HG02642 (cell line): Measurements from ENCODE around the gene MARK4.

ENCODE experiments used
- ATAC-seq: cut with Tn5 transposase; IDR thresholded peaks from one replicate; pipeline ENCODE4 v1.9.1; 2021; ENCODE audit warnings: mild to moderate bottlenecking; ENCODE audit not compliant: unreplicated experiment, poor library complexity

MARK4 gene

GRCh38 chr19:45238556-45238955 is 12.5 kb upstream of the MARK4 start:
- ATAC-seq, result no peak

DNA sequence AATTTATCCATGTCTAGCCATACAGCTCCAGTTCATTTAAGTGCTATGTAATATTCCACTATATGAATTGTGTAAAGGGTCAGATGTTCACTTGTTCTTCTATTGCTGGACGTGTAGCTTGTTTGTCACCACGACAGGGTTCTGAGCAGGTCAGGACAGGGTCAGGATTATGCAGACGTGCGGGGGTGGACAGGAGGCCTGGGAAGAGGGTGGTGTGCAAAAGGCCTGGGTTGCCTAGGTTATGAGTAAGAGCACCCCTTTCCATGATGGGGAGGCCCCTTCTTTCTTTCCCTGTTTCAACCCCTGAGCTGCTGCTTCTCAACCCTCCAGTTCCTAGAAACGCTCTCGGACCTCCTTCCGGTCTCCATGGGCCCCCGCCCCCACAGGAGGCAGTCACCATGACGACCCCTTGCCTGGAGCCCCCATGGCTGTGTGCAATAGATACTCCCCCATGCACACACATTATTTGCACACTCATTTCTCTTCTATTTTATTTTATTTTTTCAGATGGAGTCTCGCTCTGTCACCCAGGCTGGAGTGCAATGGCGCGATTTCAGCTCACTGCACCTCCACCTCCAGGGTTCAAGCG is 7.8 kb upstream of the MARK4 start:
- no peak for ATAC-seq

- ATAC-seq, result no peak
These were observed 6.8 kb upstream of the MARK4 start for GRCh38 chr19:45244133-45244794.

DNA sequence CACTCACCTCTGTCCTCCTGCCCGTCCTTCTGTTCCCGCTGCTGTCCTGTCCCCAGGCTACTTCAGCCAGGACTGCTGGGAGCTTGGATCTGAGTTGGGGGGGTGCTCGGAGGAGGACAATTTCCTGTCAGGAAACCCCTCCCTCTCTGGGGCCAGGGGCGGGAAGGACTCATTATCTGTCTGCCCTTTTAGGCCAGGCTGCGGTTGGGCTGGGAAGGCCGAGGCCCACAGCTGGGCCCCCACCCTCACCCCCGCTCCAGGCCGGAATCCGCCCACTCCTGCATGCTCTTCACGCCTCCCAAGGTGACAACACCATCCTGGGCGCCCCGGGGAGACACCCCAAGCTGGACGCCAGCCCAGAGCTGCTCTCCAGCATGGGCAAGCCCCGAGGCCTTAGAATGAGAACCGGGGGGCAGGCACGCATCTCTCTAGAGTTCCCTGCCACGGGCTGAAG is 5.7 kb upstream of the MARK4 start, which contains the start of gene EXOC3L2:
Gene EXOC3L2 (minus strand): TSS at position 74 of the 454 bp plus-strand sequence. CDS start 6,362 bp downstream, outside the sequence.
- ATAC-seq, result no peak

DNA sequence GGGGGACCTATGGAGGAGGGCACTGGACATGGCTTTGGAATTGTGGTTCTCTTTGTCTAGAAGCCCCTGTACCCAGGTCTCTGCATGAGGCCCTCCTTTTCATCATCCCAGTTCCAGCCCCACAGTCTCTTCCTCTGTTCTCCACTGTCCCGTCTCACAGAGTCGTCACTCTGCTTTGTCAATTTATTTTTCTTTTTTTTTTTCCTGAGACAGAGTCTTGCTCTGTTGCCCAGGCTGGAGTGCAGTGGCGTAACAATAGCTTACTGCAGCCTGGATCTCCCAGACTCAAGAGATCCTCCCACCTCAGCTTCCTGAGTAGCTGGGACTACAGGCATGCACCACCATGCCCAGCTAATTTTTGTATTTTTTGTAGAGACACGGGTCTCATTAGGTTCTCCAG is 5.2 kb upstream of the MARK4 start:
- no peak for ATAC-seq

GRCh38 chr19:45247136-45247535 is 3.9 kb upstream of the MARK4 start:
- no peak for ATAC-seq

DNA sequence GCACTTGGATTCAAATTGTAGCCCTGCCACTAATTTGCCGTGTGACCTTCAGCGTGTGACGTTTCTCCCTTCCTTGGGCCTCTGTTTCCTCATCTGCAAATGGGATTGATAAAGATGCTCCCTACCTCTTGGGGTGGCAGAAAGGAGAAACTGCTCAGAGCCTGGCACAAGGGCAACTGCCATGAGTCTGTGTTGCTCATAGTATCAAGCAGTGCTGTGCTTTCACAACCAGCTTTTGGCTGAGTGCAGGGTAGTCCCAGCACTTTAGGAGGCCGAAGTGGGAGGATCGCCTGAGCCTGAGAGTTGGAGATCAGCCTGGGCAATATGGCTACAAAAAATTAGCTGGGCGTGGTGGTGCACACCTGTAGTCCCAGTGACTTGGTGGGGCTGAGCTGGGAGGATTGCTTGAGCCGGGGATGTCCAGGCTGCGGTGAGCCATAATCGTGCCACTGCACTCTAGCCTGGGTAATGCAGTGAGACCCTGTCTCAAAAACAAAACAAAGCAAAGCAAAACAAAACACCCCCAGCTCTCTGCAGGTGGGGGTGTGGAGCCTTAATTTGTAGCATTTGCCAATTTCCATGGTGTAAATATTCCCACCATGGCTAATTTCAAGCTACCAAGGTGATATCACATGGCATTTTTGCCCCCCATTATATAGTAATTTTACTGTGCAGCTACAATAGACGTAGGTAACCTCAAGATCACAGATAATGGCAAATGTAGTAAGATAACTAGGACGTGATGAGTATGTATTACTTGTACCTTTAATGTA is 1.6 kb upstream of the MARK4 start:
- no peak for ATAC-seq

DNA sequence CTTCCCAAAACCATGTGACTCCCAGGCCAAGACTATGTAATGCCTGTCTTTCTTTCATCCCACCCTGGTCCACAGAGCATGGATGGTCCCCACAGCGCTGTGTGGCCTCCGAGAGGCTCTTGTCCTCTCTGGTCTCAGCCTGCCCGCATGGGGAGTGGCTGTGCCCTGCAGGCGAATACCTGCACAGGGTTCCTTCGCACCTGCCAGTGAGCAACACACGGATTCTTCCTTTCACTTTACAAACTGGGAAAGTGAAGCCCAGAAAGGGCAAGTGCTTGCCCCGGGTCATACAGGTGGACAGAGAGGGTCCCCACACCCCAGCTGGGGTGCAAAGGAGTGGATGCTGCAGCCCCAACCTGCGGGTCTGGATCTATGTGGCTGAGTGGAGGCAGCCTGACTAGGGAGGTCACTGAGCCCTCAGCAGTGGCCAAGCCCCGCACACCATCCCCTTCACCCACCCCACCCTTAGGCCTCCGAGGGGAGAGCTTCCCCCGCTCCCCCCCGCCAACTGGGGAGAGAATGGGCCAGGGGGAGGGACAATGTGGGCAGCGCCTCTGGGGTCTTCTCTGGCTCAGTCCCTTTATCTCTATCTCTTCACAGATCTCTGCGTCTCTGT is 747 bp upstream of the MARK4 start:
- ATAC-seq, result no peak

DNA sequence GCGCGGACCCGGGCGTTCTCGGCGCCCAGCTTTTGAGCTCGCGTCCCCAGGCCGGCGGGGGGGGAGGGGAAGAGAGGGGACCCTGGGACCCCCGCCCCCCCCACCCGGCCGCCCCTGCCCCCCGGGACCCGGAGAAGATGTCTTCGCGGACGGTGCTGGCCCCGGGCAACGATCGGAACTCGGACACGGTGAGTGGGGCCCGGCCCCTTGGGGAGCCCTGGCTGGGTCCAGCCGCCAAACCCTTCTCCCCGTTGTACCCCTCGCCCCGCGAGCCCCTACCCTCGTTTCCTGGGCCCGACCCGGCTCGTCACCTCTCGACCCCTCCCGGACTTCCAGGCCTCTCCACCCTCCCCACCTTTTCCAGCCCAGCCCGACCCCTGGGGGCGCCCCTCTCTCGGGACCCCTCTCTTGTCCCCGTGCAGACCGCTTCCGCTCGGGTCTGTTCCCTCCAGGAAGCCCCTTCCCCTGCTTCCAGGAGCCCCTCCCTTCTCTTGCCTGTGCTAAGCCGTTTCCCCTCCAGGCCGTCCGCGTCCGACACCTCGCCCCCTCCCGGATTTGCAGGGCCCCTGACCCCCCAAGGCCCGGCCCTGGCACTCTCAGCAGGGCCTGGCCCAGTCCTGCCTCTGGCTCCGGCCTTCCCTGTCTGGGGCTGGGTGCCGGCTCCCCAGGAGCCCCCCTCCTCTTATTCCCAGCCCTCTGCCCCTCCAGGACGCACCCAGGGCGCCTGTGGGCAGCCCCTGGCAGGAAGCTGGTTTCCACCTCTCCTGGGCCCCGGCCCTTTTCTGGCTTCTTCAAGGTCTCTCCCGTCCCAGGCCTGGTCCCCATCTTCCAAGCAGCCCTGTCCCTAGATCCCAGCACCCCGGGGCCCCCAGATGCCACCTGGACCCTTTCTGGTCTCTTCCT is 632 bp downstream of the MARK4 start:
- ATAC-seq, result no peak

- no peak for ATAC-seq
These were observed 2.4 kb downstream of the MARK4 start for GRCh38 chr19:45253396-45254027.

- no peak for ATAC-seq
These were observed 3.0 kb downstream of the MARK4 start for GRCh38 chr19:45254044-45254531.

DNA sequence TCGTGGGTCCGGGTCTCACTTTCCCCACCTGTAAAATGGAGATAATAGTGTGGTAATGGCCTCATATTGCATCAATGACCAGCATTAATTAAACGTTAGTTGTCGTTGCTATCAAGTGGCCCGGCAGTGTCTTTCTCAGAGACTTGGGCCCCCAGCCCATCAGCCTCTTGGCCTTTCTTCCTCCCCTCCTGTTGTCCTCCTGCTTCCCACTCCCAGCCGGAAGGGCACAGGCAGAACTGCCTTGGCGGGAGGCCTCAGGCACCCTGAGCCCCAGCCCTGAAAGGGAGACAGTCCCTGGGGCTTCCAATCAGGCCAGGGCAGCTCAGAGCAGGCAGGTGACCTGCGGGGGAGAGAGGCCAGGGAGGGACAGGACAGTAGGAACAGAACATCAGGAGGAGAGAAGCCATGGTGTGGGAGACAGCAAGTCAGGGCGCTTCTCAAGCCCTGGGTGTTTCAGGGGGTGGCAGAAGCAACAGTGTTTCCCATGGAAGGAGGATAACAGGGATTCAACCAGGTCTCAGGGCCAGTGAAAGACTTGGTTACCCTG is 4.6 kb downstream of the MARK4 start:
- ATAC-seq, result no peak

GRCh38 chr19:45256836-45257235 is 5.8 kb downstream of the MARK4 start:
- no peak for ATAC-seq

GRCh38 chr19:45258862-45259261 is 7.8 kb downstream of the MARK4 start:
- ATAC-seq, result no peak

DNA sequence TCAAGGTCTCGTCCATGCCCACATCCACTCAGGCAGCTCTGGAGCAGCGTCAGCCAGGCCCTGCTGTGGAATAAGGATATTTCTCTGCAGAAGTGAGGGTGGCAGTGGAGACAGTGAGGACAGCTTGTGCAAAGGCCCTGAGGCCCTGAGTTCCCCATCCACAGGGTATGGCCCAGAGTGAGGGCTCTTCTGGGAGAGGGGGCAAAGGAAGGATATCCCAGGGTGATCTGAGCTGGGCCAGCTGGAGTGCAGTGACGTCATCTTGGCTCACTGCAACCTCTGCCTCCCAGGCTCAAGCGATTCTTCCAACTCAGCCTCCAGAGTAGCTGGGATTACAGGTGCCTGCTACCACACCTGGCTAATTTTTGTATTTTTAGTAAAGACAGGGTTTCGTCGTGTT is 11.5 kb downstream of the MARK4 start:
- ATAC-seq, result no peak

DNA sequence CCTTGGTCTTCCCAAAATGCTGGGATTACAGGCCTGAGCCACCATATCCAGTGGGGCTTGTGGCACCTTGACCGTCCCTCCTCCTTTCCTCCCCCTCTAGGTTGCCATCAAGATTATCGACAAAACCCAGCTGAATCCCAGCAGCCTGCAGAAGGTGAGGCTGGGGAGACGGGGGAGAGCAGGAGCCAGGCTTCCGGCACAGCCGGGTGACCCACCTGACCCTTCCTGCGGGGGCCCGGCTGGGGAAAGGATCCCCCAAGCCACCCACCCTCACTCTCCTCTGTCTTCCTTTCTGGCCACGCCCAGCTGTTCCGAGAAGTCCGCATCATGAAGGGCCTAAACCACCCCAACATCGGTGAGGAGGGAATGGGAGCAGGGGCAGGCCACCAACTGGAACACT is 11.9 kb downstream of the MARK4 start:
- no peak for ATAC-seq

DNA sequence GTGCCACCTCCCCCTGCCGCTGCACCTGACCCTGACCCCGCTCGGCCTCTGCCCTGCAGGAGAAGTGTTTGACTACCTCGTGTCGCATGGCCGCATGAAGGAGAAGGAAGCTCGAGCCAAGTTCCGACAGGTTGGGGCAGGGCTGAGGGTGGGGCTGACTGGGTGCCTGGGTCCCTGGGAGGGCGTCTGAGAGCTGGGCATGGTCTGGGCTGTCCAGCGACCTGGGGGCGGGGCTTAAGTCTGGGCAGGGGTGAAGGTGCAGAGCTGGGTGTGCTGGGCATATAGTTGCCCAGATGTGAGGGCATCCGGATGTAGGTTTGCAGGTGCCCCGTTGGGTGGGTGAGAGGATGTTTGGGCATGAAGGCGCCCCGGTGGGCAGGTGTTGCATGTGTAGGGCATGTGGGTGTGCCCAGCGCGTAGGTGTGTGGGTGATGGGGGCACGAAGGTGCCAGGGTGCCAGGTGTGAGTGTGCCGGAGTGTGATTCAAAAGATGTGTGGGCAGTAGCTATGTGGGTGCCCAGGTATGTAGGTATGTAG is 13.8 kb downstream of the MARK4 start:
- ATAC-seq, result no peak

GRCh38 chr19:45265375-45265774 is 14.3 kb downstream of the MARK4 start:
- ATAC-seq, result no peak

DNA sequence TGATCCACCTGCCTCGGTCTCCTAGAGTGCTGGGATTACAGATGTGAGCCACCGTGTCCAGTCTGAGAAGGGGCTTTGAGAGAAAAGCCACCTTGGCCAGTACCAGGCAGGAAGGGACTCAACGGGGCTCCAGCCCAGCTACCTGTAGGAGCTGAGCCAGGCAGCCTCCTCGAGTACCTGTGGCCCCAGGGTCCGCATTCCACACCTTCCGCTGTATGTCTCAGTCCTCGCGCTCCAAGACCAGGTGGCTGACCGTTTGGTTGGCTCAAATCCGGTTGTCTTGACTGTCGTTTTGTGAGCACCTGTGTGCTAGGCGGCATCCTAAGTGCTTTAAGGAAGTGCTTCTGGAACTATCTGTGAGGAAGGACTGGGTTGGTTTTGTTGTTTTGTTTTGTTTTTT is 16.2 kb downstream of the MARK4 start:
- ATAC-seq, result no peak
